A549 (cell line): ENCODE measurements around the gene RAET1E.

Experiments
- CEBPB ChIP-seq, 2 experiments: fragments of >200 bp in 1 of 2; sonication (Bioruptor Twin) in 1 of 2; formaldehyde crosslinking in 1 of 2; IDR thresholded peaks; 2 replicates each; pipeline ENCODE4 v1.6.1; 2012 to 2016
- EHF ChIP-seq: fragments of 250-450 bp; sonication (Bioruptor Pico); IDR thresholded peaks from 2 replicates; pipeline ENCODE4 v1.5.0; 2020; ENCODE audit warnings: mild to moderate bottlenecking
- ESRRA ChIP-seq: fragments of 150-350 bp; IDR thresholded peaks from 2 replicates; pipeline ENCODE4 v1.6.1; 2014; ENCODE audit warnings: mild to moderate bottlenecking, low read length, borderline replicate concordance
- JUNB ChIP-seq: fragments of >200 bp; sonication (Bioruptor Twin); formaldehyde crosslinking; IDR thresholded peaks from 2 replicates; pipeline ENCODE4 v1.6.1; 2016
- KDM1A ChIP-seq: fragments of 200-600 bp; sonication (generic); IDR thresholded peaks from 2 replicates; pipeline ENCODE4 v1.6.1; 2016; ENCODE audit warnings: low read depth, mild to moderate bottlenecking
- POLR2A ChIP-seq: IDR thresholded peaks from 2 replicates; pipeline ENCODE4 v1.6.1; 2012; ENCODE audit warnings: mild to moderate bottlenecking, low read length
- RAD21 ChIP-seq, 2 experiments: fragments of >200 bp in 1 of 2; sonication (Bioruptor Twin) in 1 of 2; formaldehyde crosslinking in 1 of 2; IDR thresholded peaks in 1 of 2; conservative IDR thresholded peaks in 1 of 2; 2 replicates in 1 of 2; 3 replicates in 1 of 2; pipeline ENCODE4 v1.6.1; 2012 to 2018; ENCODE audit warnings: inconsistent platforms in 1 of 2
- RFX5 ChIP-seq: fragments of 450-650 bp; IDR thresholded peaks from 2 replicates; pipeline ENCODE4 v1.7.1; 2014; ENCODE audit warnings: antibody characterized with exemption, mild to moderate bottlenecking, moderate library complexity
- TF ChIP-seq, protein P1 (sequence below): fragments of >200 bp; sonication (Bioruptor Twin); formaldehyde crosslinking; IDR thresholded peaks from 2 replicates; pipeline ENCODE4 v1.6.1; 2016
- TF ChIP-seq, protein P2 (sequence below): IDR thresholded peaks from 2 replicates; pipeline ENCODE4 v1.6.1; 2012
- TF ChIP-seq, protein P3 (sequence below): fragments of >200 bp; sonication (Bioruptor Twin); formaldehyde crosslinking; IDR thresholded peaks from 3 replicates; pipeline ENCODE4 v1.5.1; 2016
- TF ChIP-seq, protein P4 (sequence below): fragments of 250-450 bp; sonication (Bioruptor Pico); IDR thresholded peaks from 2 replicates; pipeline ENCODE4 v1.5.0; 2021; ENCODE audit warnings: mild to moderate bottlenecking, moderate library complexity, borderline replicate concordance

DNA sequence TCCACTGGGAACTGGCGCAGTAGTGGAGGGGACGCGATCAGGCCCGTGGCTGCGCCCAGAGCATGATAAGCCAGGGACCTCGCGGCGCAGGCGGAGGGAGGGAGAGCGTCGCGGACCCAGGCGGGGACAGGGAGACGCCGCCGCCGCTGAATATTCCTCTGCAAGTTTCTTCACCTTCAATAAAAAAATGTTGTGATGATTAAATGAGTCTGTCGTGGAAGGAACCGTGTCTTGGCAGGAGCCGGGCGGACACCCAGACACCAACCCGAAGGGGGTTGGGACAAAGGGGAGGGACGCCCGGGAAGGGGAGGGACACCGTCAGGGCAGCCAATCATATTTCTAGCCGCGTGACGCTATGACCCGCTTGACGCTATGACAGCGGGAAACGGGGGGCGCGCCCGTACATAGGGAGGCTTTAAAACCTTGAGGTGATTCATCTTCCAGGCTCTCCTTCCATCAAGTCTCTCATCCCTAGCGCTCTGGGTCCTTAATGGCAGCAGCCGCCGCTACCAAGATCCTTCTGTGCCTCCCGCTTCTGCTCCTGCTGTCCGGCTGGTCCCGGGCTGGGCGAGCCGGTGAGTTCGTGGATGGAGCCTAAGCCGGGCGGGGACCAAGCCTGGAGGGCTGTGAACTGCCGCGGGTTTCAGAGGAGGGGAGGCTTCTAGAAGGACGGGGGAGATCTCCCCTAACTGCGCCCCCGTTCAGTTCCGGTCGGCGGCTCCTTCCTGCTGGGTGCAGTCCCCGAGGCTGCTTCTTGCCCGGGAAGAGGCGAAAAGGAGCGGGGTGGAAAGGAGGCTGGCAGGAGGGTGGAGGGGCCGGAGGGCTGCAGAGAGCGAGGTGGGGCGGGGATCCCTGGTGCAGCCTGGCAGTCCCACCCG, 43.9 kb upstream of the RAET1E start, which contains the start of gene ULBP2:
- TF ChIP-seq ESRRA (no peak), POLR2A (no peak), KDM1A (no peak), EHF (CRISPR knock-in tag) (no peak), RFX5 (no peak), JUNB (no peak), RAD21 (conservative IDR thresholded peaks at IDR 0.05 in 1 of 2, IDR thresholded peaks at IDR 0.05 in 1 of 2) (no peak), CEBPB (IDR thresholded peaks at IDR 0.05) (no peak)
- TF ChIP-seq, protein P1, sequence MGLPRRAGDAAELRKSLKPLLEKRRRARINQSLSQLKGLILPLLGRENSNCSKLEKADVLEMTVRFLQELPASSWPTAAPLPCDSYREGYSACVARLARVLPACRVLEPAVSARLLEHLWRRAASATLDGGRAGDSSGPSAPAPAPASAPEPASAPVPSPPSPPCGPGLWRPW = no peak
- TF ChIP-seq, protein P2, sequence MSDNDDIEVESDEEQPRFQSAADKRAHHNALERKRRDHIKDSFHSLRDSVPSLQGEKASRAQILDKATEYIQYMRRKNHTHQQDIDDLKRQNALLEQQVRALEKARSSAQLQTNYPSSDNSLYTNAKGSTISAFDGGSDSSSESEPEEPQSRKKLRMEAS = peak; percentile 57; the same call in 1 of the 2 replicates
- TF ChIP-seq, protein P3, sequence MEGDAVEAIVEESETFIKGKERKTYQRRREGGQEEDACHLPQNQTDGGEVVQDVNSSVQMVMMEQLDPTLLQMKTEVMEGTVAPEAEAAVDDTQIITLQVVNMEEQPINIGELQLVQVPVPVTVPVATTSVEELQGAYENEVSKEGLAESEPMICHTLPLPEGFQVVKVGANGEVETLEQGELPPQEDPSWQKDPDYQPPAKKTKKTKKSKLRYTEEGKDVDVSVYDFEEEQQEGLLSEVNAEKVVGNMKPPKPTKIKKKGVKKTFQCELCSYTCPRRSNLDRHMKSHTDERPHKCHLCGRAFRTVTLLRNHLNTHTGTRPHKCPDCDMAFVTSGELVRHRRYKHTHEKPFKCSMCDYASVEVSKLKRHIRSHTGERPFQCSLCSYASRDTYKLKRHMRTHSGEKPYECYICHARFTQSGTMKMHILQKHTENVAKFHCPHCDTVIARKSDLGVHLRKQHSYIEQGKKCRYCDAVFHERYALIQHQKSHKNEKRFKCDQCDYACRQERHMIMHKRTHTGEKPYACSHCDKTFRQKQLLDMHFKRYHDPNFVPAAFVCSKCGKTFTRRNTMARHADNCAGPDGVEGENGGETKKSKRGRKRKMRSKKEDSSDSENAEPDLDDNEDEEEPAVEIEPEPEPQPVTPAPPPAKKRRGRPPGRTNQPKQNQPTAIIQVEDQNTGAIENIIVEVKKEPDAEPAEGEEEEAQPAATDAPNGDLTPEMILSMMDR = no peak
- TF ChIP-seq, protein P4, sequence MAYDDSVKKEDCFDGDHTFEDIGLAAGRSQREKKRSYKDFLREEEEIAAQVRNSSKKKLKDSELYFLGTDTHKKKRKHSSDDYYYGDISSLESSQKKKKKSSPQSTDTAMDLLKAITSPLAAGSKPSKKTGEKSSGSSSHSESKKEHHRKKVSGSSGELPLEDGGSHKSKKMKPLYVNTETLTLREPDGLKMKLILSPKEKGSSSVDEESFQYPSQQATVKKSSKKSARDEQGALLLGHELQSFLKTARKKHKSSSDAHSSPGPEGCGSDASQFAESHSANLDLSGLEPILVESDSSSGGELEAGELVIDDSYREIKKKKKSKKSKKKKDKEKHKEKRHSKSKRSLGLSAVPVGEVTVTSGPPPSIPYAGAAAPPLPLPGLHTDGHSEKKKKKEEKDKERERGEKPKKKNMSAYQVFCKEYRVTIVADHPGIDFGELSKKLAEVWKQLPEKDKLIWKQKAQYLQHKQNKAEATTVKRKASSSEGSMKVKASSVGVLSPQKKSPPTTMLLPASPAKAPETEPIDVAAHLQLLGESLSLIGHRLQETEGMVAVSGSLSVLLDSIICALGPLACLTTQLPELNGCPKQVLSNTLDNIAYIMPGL (CRISPR knock-in tag) = no peak
